HepG2 (cell line): ENCODE results near the gene ELP2. TPM values are rescaled to one million over a fixed set of nuclear protein-coding genes. Genes with fewer than 3 reads are reported as not detected.

Experiments used
- AHR ChIP-seq: IDR thresholded peaks from 2 replicates; pipeline ENCODE4 v1.6.1; 2018; ENCODE audit warnings: missing genetic modification reagents, missing compliant biosample characterization
- ARID2 ChIP-seq: sonication (generic); formaldehyde crosslinking; IDR thresholded peaks from 2 replicates; pipeline ENCODE4 v1.8.1; 2022; ENCODE audit warnings: mild to moderate bottlenecking, missing genetic modification reagents, borderline replicate concordance
- ARNTL ChIP-seq: sonication (generic); formaldehyde crosslinking; IDR thresholded peaks from 2 replicates; pipeline ENCODE4 v1.4.0; 2020; ENCODE audit warnings: mild to moderate bottlenecking, missing genetic modification reagents
- ATRX ChIP-seq: sonication (generic); formaldehyde crosslinking; IDR thresholded peaks from 2 replicates; pipeline ENCODE4 v1.4.0; 2020; ENCODE audit warnings: missing genetic modification reagents, borderline replicate concordance
- HES4 ChIP-seq: sonication (generic); formaldehyde crosslinking; IDR thresholded peaks from 2 replicates; pipeline ENCODE4 v1.9.0; 2021; ENCODE audit warnings: mild to moderate bottlenecking, missing genetic modification reagents, borderline replicate concordance
- KDM5B ChIP-seq: sonication (generic); formaldehyde crosslinking; IDR thresholded peaks from 2 replicates; pipeline ENCODE4 v1.4.0; 2020; ENCODE audit warnings: missing genetic modification reagents, mild to moderate bottlenecking, borderline replicate concordance
- KDM6A ChIP-seq: IDR thresholded peaks from 2 replicates; pipeline ENCODE4 v1.6.1; 2016; ENCODE audit warnings: low read depth
- KMT2B ChIP-seq: IDR thresholded peaks from 2 replicates; pipeline ENCODE4 v1.6.1; 2016; ENCODE audit warnings: missing genetic modification reagents, missing compliant biosample characterization
- MED13 ChIP-seq: sonication (generic); formaldehyde crosslinking; IDR thresholded peaks from 2 replicates; pipeline ENCODE4 v1.5.0; 2020; ENCODE audit warnings: missing genetic modification reagents
- MEF2D ChIP-seq: sonication (generic); formaldehyde crosslinking; IDR thresholded peaks from 2 replicates; pipeline ENCODE4 v1.5.1; 2020; ENCODE audit warnings: mild to moderate bottlenecking, missing genetic modification reagents
- NCOA5 ChIP-seq: sonication (generic); formaldehyde crosslinking; IDR thresholded peaks from 2 replicates; pipeline ENCODE4 v1.4.0; 2020; ENCODE audit warnings: missing genetic modification reagents
- NFRKB ChIP-seq: fragments of 450-650 bp; IDR thresholded peaks from 2 replicates; pipeline ENCODE4 v1.6.1; 2017
- PHF5A ChIP-seq: IDR thresholded peaks from one replicate; pipeline ENCODE4 v1.6.1; 2018; ENCODE audit warnings: low read depth, missing genetic modification reagents; ENCODE audit not compliant: unreplicated experiment
- PPARG ChIP-seq: conservative IDR thresholded peaks from 2 replicates; pipeline ENCODE4 v1.6.1; 2016; ENCODE audit warnings: missing biosample characterization, missing genetic modification reagents
- RFXANK ChIP-seq: IDR thresholded peaks from 2 replicates; pipeline ENCODE4 v1.6.1; 2016
- SIX1 ChIP-seq: sonication (generic); formaldehyde crosslinking; IDR thresholded peaks from 2 replicates; pipeline ENCODE4 v1.4.0; 2020; ENCODE audit warnings: missing genetic modification reagents, borderline replicate concordance
- SRF ChIP-seq: IDR thresholded peaks from 2 replicates; pipeline ENCODE4 v1.6.1; 2011; ENCODE audit warnings: mild to moderate bottlenecking, low read depth, low read length, moderate library complexity
- ZNF101 ChIP-seq: sonication (generic); formaldehyde crosslinking; IDR thresholded peaks from 2 replicates; pipeline ENCODE4 v1.4.0; 2020; ENCODE audit warnings: mild to moderate bottlenecking, low read depth, missing genetic modification reagents, borderline replicate concordance
- ZNF136 ChIP-seq: sonication (generic); formaldehyde crosslinking; IDR thresholded peaks from 2 replicates; pipeline ENCODE4 v1.8.1; 2022; ENCODE audit warnings: low read depth, mild to moderate bottlenecking, moderate library complexity, missing genetic modification reagents
- ZNF24 ChIP-seq: fragments of 450-650 bp; IDR thresholded peaks from 2 replicates; pipeline ENCODE4 v1.6.1; 2017; ENCODE audit warnings: antibody characterized with exemption, mild to moderate bottlenecking
- ZNF564 ChIP-seq: sonication (generic); formaldehyde crosslinking; IDR thresholded peaks from 2 replicates; pipeline ENCODE4 v1.8.1; 2023; ENCODE audit warnings: mild to moderate bottlenecking, missing genetic modification reagents
- ZNF652 ChIP-seq: IDR thresholded peaks from 2 replicates; pipeline ENCODE4 v1.6.1; 2016; ENCODE audit warnings: low read depth, borderline replicate concordance
- ZNF674 ChIP-seq: sonication (generic); formaldehyde crosslinking; IDR thresholded peaks from 2 replicates; pipeline ENCODE4 v1.5.0; 2020; ENCODE audit warnings: low read depth, mild to moderate bottlenecking, missing genetic modification reagents
- ZNF761 ChIP-seq: sonication (generic); formaldehyde crosslinking; conservative IDR thresholded peaks from 2 replicates; pipeline ENCODE4 v1.4.0; 2020; ENCODE audit warnings: mild to moderate bottlenecking, missing genetic modification reagents
- polyA plus RNA-seq, 8 experiments: library from polyadenylated mRNA; depleted of rRNA in 3 of 8; stranded (reverse) in 7 of 8; unstranded in 1 of 8; fragments of >200 nt; fragmentation: Illumina TruSeq in 4 of 8; extraction: Trizol in 4 of 8; gene quantifications; 2 replicates each; pipeline versions ENCODE4 v1.2.1 to v1.2.3, GENCODE V29; 2011 to 2016; ENCODE audit warnings: low read depth in 4 of 8, missing spikeins in 1 of 8, mixed read lengths in 1 of 8; ENCODE audit not compliant: insufficient read depth in 1 of 8
- total RNA-seq, 5 experiments: library from RNA; depleted of rRNA; stranded (reverse); fragments of >200 nt; fragmentation: Illumina TruSeq; extraction: Trizol; gene quantifications; 2 replicates each; pipeline ENCODE4 v1.2.3, GENCODE V29; 2016; ENCODE audit warnings: low read depth in 1 of 5
- TF ChIP-seq, protein P1 (sequence below): sonication (generic); formaldehyde crosslinking; IDR thresholded peaks from 2 replicates; pipeline ENCODE4 v1.8.0; 2022; ENCODE audit warnings: mild to moderate bottlenecking, missing genetic modification reagents, moderate library complexity
- TF ChIP-seq, protein P2 (sequence below): sonication (generic); formaldehyde crosslinking; IDR thresholded peaks from 2 replicates; pipeline ENCODE4 v1.4.0; 2020; ENCODE audit warnings: mild to moderate bottlenecking, missing genetic modification reagents
- TF ChIP-seq, protein P3 (sequence below): sonication (generic); formaldehyde crosslinking; IDR thresholded peaks from 2 replicates; pipeline ENCODE4 v1.5.0; 2020; ENCODE audit warnings: mild to moderate bottlenecking, missing genetic modification reagents, borderline replicate concordance
- TF ChIP-seq, protein P4 (sequence below): sonication (generic); formaldehyde crosslinking; IDR thresholded peaks from 2 replicates; pipeline ENCODE4 v1.8.1; 2022; ENCODE audit warnings: mild to moderate bottlenecking, missing genetic modification reagents

ELP2 gene
- total and polyA plus RNA-seq, 2 of the 13 experiments (the other 11 are each of a cell fraction or from before 2014, with no cell fraction given): 98.7 to 100 TPM

DNA sequence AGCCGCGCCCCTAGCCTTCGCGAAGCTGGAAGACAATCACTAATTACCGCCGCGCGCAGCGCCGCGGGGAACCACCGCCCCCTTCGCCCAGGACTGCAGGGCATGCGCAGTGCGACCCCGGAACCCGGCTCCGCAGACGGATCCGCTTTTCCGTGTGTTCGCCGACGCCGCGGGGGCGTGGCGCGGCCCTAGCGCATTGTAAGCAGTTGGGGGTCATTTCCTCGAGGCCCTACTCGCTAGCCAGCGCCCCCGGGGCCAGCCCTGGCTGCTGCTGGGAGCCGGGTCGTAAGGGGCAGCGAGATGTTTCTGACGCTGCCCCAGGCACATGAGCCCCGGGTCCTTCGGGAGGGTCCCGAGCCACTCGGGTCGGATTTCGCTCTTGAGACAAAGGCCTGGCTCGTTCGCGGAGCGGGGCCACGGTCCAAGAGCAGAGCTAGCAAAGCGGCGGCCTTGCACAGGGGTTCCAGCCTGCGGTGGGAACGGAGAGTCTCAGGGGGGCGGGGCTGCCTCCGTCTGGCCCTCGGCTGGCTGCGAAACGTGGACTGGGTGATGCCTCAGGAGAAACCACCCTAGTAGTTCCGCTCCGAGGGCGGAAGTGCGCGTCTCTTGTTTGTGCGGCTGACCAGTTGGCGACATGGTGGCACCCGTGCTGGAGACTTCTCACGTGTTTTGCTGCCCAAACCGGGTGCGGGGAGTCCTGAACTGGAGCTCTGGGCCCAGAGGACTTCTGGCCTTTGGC, at the start of gene ELP2, which contains the start of gene SLC39A6 (continued):
- TF ChIP-seq, protein P1, sequence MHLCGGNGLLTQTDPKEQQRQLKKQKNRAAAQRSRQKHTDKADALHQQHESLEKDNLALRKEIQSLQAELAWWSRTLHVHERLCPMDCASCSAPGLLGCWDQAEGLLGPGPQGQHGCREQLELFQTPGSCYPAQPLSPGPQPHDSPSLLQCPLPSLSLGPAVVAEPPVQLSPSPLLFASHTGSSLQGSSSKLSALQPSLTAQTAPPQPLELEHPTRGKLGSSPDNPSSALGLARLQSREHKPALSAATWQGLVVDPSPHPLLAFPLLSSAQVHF (CRISPR knock-in tag): peak; percentile 80
- TF ChIP-seq AHR (0 out of 2 replicates have a peak, but pooled peaks have one; percentile 73), MED13 (CRISPR knock-in tag) (no peak; the same call in 1 of the 2 replicates), ZNF652 (CRISPR knock-in tag) (no peak; the same call in 1 of the 2 replicates), ARID2 (CRISPR knock-in tag) (no peak), ZNF761 (no peak), ZNF24 (no peak), KDM5B (no peak; the same call in 1 of the 2 replicates), ZNF674 (CRISPR knock-in tag) (no peak), SRF (no peak), ZNF564 (CRISPR knock-in tag) (0 out of 2 replicates have a peak, but pooled peaks have one; percentile 46), KDM6A (no peak), NCOA5 (CRISPR knock-in tag) (0 out of 2 replicates have a peak, but pooled peaks have one; percentile 49), ZNF136 (CRISPR knock-in tag) (peak; percentile 78; the same call in 1 of the 2 replicates), PHF5A (CRISPR knock-in tag) (no peak), ARNTL (peak; percentile 84), MEF2D (CRISPR knock-in tag) (peak; percentile 70), ATRX (CRISPR knock-in tag) (no peak), RFXANK (CRISPR knock-in tag) (0 out of 2 replicates have a peak, but pooled peaks have one; percentile 57), KMT2B (CRISPR knock-in tag) (peak; percentile 87), SIX1 (CRISPR knock-in tag) (0 out of 2 replicates have a peak, but pooled peaks have one; percentile 6), ZNF101 (no peak), PPARG (0 out of 2 replicates have a peak, but pooled peaks have one; percentile 41), HES4 (CRISPR knock-in tag) (no peak; the same call in 1 of the 2 replicates), NFRKB (no peak)
- TF ChIP-seq, protein P2, sequence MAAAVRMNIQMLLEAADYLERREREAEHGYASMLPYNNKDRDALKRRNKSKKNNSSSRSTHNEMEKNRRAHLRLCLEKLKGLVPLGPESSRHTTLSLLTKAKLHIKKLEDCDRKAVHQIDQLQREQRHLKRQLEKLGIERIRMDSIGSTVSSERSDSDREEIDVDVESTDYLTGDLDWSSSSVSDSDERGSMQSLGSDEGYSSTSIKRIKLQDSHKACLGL (CRISPR knock-in tag): peak; percentile 95
- TF ChIP-seq, protein P3, sequence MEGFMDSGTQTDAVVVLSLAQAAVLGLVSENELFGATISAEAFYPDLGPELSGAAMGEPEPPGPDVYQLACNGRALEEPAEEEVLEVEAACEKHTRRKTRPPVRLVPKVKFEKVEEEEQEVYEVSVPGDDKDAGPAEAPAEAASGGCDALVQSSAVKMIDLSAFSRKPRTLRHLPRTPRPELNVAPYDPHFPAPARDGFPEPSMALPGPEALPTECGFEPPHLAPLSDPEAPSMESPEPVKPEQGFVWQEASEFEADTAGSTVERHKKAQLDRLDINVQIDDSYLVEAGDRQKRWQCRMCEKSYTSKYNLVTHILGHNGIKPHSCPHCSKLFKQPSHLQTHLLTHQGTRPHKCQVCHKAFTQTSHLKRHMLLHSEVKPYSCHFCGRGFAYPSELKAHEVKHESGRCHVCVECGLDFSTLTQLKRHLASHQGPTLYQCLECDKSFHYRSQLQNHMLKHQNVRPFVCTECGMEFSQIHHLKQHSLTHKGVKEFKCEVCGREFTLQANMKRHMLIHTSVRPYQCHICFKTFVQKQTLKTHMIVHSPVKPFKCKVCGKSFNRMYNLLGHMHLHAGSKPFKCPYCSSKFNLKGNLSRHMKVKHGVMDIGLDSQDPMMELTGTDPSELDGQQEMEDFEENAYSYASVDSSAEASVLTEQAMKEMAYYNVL (CRISPR knock-in tag): peak; percentile 59
- TF ChIP-seq, protein P4, sequence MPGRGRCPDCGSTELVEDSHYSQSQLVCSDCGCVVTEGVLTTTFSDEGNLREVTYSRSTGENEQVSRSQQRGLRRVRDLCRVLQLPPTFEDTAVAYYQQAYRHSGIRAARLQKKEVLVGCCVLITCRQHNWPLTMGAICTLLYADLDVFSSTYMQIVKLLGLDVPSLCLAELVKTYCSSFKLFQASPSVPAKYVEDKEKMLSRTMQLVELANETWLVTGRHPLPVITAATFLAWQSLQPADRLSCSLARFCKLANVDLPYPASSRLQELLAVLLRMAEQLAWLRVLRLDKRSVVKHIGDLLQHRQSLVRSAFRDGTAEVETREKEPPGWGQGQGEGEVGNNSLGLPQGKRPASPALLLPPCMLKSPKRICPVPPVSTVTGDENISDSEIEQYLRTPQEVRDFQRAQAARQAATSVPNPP (CRISPR knock-in tag): peak; percentile 89; the same call in 1 of the 2 replicates
